HepG2 (cell line): Measurements from ENCODE around the gene OR6C68. TPM values are rescaled to one million over a fixed set of nuclear protein-coding genes. Genes with fewer than 3 reads are reported as not detected.

Experiments
- BCL6 ChIP-seq: IDR thresholded peaks from 2 replicates; pipeline ENCODE4 v1.6.1; 2016; ENCODE audit warnings: missing genetic modification reagents, missing compliant biosample characterization
- FOXA3 ChIP-seq: IDR thresholded peaks from 2 replicates; pipeline ENCODE4 v1.6.1; 2016; ENCODE audit warnings: missing genetic modification reagents, missing compliant biosample characterization
- FOXM1 ChIP-seq: sonication (generic); formaldehyde crosslinking; IDR thresholded peaks from 2 replicates; pipeline ENCODE4 v1.5.0; 2020; ENCODE audit warnings: missing genetic modification reagents
- HOXA5 ChIP-seq: sonication (generic); formaldehyde crosslinking; IDR thresholded peaks from 2 replicates; pipeline ENCODE4 v1.4.0; 2020; ENCODE audit warnings: missing genetic modification reagents
- MAFF ChIP-seq: IDR thresholded peaks from 2 replicates; pipeline ENCODE4 v1.6.1; 2011; ENCODE audit warnings: low read depth, low read length, improper control_type of control experiment
- MAFK ChIP-seq, 2 experiments: IDR thresholded peaks in 1 of 2; conservative IDR thresholded peaks in 1 of 2; 2 replicates each; pipeline ENCODE4 v1.6.1; 2011; ENCODE audit warnings: improper control_type of control experiment in 2 of 2, low read length in 2 of 2
- MED1 ChIP-seq: sonication (generic); formaldehyde crosslinking; IDR thresholded peaks from 2 replicates; pipeline ENCODE4 v1.4.0; 2020; ENCODE audit warnings: missing genetic modification reagents
- NR1H2 ChIP-seq: sonication (generic); formaldehyde crosslinking; IDR thresholded peaks from 2 replicates; pipeline ENCODE4 v1.8.1; 2022; ENCODE audit warnings: low read depth, missing genetic modification reagents, borderline replicate concordance
- NR2F2 ChIP-seq: IDR thresholded peaks from 2 replicates; pipeline ENCODE4 v1.6.1; 2012; ENCODE audit warnings: low read depth, inconsistent platforms, borderline replicate concordance
- PCBP1 ChIP-seq: fragments of 200-400 bp; formaldehyde crosslinking; IDR thresholded peaks from 2 replicates; pipeline ENCODE4 v1.6.1; 2017; ENCODE audit warnings: mild to moderate bottlenecking, low read depth, low read length, borderline replicate concordance
- POLR2A ChIP-seq, 2 experiments: IDR thresholded peaks; 2 replicates each; pipeline ENCODE4 v1.6.1; 2011; ENCODE audit warnings: low read depth in 2 of 2, low read length in 2 of 2, mild to moderate bottlenecking in 1 of 2, moderate library complexity in 1 of 2; ENCODE audit not compliant: insufficient read depth in 1 of 2
- SAP130 ChIP-seq: IDR thresholded peaks from 2 replicates; pipeline ENCODE4 v1.6.1; 2016; ENCODE audit warnings: low read depth
- SIX1 ChIP-seq: sonication (generic); formaldehyde crosslinking; IDR thresholded peaks from 2 replicates; pipeline ENCODE4 v1.4.0; 2020; ENCODE audit warnings: missing genetic modification reagents, borderline replicate concordance
- STAG1 ChIP-seq: sonication (generic); formaldehyde crosslinking; IDR thresholded peaks from 2 replicates; pipeline ENCODE4 v1.4.0; 2020; ENCODE audit warnings: missing genetic modification reagents
- TAF15 ChIP-seq: fragments of 200-400 bp; formaldehyde crosslinking; IDR thresholded peaks from one replicate; pipeline ENCODE4 v1.6.1; 2018; ENCODE audit warnings: mild to moderate bottlenecking, low read depth, low read length; ENCODE audit not compliant: poor library complexity, severe bottlenecking
- TP53 ChIP-seq: sonication (generic); formaldehyde crosslinking; conservative IDR thresholded peaks from 2 replicates; pipeline ENCODE4 v1.4.0; 2020; ENCODE audit warnings: missing genetic modification reagents
- XRCC5 ChIP-seq: fragments of 200-400 bp; formaldehyde crosslinking; optimal IDR thresholded peaks from 2 replicates; pipeline ENCODE3; 2017; ENCODE audit warnings: mild to moderate bottlenecking, low read length
- ZKSCAN8 ChIP-seq: IDR thresholded peaks from 2 replicates; pipeline ENCODE4 v1.6.1; 2016; ENCODE audit warnings: borderline replicate concordance, missing genetic modification reagents, missing compliant biosample characterization
- polyA plus RNA-seq, 8 experiments: library from polyadenylated mRNA; depleted of rRNA in 3 of 8; stranded (reverse) in 7 of 8; unstranded in 1 of 8; fragments of >200 nt; fragmentation: Illumina TruSeq in 4 of 8; extraction: Trizol in 4 of 8; gene quantifications; 2 replicates each; pipeline versions ENCODE4 v1.2.1 to v1.2.3, GENCODE V29; 2011 to 2016; ENCODE audit warnings: low read depth in 4 of 8, missing spikeins in 1 of 8, mixed read lengths in 1 of 8; ENCODE audit not compliant: insufficient read depth in 1 of 8
- total RNA-seq, 5 experiments: library from RNA; depleted of rRNA; stranded (reverse); fragments of >200 nt; fragmentation: Illumina TruSeq; extraction: Trizol; gene quantifications; 2 replicates each; pipeline ENCODE4 v1.2.3, GENCODE V29; 2016; ENCODE audit warnings: low read depth in 1 of 5
- TF ChIP-seq, protein P1 (sequence below): sonication (generic); formaldehyde crosslinking; IDR thresholded peaks from 2 replicates; pipeline ENCODE4 v1.4.0; 2020; ENCODE audit warnings: missing genetic modification reagents
- TF ChIP-seq, protein P2 (sequence below): sonication (generic); formaldehyde crosslinking; IDR thresholded peaks from 2 replicates; pipeline ENCODE4 v1.4.0; 2020; ENCODE audit warnings: missing genetic modification reagents
- TF ChIP-seq, protein P3 (sequence below): sonication (generic); formaldehyde crosslinking; conservative IDR thresholded peaks from 2 replicates; pipeline ENCODE4 v1.4.0; 2020; ENCODE audit warnings: mild to moderate bottlenecking, missing genetic modification reagents, moderate library complexity
- TF ChIP-seq, protein P4 (sequence below): sonication (generic); formaldehyde crosslinking; IDR thresholded peaks from 2 replicates; pipeline ENCODE4 v1.5.0; 2020; ENCODE audit warnings: mild to moderate bottlenecking, missing genetic modification reagents, moderate library complexity
- TF ChIP-seq, protein P5 (sequence below): sonication (generic); formaldehyde crosslinking; IDR thresholded peaks from 2 replicates; pipeline ENCODE4 v1.5.1; 2020; ENCODE audit warnings: mild to moderate bottlenecking, missing genetic modification reagents, moderate library complexity

The OR6C68 gene
- total and polyA plus RNA-seq, 2 of the 13 experiments (the other 11 are each of a cell fraction or from before 2014, with no cell fraction given) = not detected

DNA sequence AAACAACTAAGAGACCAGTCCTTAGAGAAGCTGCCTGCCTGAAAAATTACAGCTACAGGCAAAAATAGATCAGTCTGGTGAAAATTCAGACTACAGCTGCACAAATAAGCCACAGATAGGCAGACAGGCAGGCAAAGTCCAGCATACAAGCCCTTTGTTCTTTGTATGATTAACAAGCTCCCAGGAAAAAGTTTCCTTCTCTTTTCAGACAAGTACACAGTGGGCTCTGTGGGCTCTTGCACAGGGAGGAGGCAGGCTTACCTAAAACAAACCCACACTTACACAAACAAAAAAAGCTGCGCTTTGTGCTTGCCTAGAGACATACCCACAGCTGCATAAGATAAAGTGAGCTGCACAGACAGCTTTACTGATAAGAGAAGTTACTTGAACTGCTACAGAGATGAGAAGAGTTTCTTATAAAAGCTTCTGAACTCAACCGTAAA is 7.7 kb downstream of the OR6C68 start (continued):
- TF ChIP-seq NR1H2 = no peak
- TF ChIP-seq TAF15 = no peak
- no peak for TF ChIP-seq HOXA5 (CRISPR knock-in tag)
- TF ChIP-seq BCL6 (CRISPR knock-in tag) = peak; percentile 91
- no peak for TF ChIP-seq PCBP1
- TF ChIP-seq ZKSCAN8 (CRISPR knock-in tag) = peak; percentile 67; the same call in 1 of the 2 replicates
- peak; percentile 23; the same call in 1 of the 2 replicates for TF ChIP-seq MAFF
- TF ChIP-seq, protein P1, sequence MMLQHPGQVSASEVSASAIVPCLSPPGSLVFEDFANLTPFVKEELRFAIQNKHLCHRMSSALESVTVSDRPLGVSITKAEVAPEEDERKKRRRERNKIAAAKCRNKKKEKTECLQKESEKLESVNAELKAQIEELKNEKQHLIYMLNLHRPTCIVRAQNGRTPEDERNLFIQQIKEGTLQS = no peak
- peak; percentile 82 for TF ChIP-seq FOXA3 (CRISPR knock-in tag)
- 0 out of 2 replicates have a peak, but pooled peaks have one; percentile 18 for TF ChIP-seq NR2F2
- TF ChIP-seq FOXM1 (CRISPR knock-in tag) = no peak
- no peak for TF ChIP-seq TP53 (CRISPR knock-in tag)
- TF ChIP-seq, protein P2, sequence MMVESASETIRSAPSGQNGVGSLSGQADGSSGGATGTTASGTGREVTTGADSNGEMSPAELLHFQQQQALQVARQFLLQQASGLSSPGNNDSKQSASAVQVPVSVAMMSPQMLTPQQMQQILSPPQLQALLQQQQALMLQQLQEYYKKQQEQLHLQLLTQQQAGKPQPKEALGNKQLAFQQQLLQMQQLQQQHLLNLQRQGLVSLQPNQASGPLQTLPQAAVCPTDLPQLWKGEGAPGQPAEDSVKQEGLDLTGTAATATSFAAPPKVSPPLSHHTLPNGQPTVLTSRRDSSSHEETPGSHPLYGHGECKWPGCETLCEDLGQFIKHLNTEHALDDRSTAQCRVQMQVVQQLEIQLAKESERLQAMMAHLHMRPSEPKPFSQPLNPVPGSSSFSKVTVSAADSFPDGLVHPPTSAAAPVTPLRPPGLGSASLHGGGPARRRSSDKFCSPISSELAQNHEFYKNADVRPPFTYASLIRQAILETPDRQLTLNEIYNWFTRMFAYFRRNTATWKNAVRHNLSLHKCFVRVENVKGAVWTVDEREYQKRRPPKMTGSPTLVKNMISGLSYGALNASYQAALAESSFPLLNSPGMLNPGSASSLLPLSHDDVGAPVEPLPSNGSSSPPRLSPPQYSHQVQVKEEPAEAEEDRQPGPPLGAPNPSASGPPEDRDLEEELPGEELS = peak; percentile 87; the same call in 1 of the 2 replicates
- no peak for TF ChIP-seq POLR2A (IDR thresholded peaks at IDR 0.05; ENCODE audit: insufficient read depth in 1 of 2, low read depth in 2 of 2, low read length in 2 of 2)
- TF ChIP-seq, protein P3, sequence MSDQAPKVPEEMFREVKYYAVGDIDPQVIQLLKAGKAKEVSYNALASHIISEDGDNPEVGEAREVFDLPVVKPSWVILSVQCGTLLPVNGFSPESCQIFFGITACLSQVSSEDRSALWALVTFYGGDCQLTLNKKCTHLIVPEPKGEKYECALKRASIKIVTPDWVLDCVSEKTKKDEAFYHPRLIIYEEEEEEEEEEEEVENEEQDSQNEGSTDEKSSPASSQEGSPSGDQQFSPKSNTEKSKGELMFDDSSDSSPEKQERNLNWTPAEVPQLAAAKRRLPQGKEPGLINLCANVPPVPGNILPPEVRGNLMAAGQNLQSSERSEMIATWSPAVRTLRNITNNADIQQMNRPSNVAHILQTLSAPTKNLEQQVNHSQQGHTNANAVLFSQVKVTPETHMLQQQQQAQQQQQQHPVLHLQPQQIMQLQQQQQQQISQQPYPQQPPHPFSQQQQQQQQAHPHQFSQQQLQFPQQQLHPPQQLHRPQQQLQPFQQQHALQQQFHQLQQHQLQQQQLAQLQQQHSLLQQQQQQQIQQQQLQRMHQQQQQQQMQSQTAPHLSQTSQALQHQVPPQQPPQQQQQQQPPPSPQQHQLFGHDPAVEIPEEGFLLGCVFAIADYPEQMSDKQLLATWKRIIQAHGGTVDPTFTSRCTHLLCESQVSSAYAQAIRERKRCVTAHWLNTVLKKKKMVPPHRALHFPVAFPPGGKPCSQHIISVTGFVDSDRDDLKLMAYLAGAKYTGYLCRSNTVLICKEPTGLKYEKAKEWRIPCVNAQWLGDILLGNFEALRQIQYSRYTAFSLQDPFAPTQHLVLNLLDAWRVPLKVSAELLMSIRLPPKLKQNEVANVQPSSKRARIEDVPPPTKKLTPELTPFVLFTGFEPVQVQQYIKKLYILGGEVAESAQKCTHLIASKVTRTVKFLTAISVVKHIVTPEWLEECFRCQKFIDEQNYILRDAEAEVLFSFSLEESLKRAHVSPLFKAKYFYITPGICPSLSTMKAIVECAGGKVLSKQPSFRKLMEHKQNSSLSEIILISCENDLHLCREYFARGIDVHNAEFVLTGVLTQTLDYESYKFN (CRISPR knock-in tag) = peak; percentile 97
- no peak for TF ChIP-seq SIX1 (CRISPR knock-in tag)
- TF ChIP-seq SAP130 = peak; percentile 61
- TF ChIP-seq, protein P4, sequence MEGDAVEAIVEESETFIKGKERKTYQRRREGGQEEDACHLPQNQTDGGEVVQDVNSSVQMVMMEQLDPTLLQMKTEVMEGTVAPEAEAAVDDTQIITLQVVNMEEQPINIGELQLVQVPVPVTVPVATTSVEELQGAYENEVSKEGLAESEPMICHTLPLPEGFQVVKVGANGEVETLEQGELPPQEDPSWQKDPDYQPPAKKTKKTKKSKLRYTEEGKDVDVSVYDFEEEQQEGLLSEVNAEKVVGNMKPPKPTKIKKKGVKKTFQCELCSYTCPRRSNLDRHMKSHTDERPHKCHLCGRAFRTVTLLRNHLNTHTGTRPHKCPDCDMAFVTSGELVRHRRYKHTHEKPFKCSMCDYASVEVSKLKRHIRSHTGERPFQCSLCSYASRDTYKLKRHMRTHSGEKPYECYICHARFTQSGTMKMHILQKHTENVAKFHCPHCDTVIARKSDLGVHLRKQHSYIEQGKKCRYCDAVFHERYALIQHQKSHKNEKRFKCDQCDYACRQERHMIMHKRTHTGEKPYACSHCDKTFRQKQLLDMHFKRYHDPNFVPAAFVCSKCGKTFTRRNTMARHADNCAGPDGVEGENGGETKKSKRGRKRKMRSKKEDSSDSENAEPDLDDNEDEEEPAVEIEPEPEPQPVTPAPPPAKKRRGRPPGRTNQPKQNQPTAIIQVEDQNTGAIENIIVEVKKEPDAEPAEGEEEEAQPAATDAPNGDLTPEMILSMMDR (CRISPR knock-in tag) = peak; percentile 3; the same call in 1 of the 2 replicates
- peak; percentile 27 for TF ChIP-seq XRCC5
- TF ChIP-seq, protein P5, sequence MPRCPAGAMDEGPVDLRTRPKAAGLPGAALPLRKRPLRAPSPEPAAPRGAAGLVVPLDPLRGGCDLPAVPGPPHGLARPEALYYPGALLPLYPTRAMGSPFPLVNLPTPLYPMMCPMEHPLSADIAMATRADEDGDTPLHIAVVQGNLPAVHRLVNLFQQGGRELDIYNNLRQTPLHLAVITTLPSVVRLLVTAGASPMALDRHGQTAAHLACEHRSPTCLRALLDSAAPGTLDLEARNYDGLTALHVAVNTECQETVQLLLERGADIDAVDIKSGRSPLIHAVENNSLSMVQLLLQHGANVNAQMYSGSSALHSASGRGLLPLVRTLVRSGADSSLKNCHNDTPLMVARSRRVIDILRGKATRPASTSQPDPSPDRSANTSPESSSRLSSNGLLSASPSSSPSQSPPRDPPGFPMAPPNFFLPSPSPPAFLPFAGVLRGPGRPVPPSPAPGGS (CRISPR knock-in tag) = no peak
- no peak for TF ChIP-seq MAFK (conservative IDR thresholded peaks at IDR 0.05 in 1 of 2, IDR thresholded peaks at IDR 0.05 in 1 of 2; ENCODE audit: low read length in 2 of 2)
- TF ChIP-seq MED1 = peak; percentile 70
- TF ChIP-seq STAG1 (CRISPR knock-in tag) = 0 out of 2 replicates have a peak, but pooled peaks have one; percentile 10
